VCaP (cell line): ENCODE data around the gene TXNDC11.
A peak's percentile ranks its signal among the peaks of the same experiment; 100 is the strongest.

ENCODE experiments used
- H3K27ac ChIP-seq: fragments of 450-650 bp; 2 replicates; pipeline ENCODE4 v1.5.1; 2017
- CTCF ChIP-seq: fragments of 450-650 bp; conservative IDR thresholded peaks from 2 replicates; pipeline ENCODE4 v1.5.1; 2017; ENCODE audit warnings: mild to moderate bottlenecking, moderate library complexity

The TXNDC11 gene

GRCh38 chr16:11655655-11656054 lies 87.0 kb downstream of the TXNDC11 start:
- TF ChIP-seq CTCF: no peak
- no peak overlapping the region for H3K27ac ChIP-seq

GRCh38 chr16:11651796-11652195 lies 90.9 kb downstream of the TXNDC11 start:
- no peak overlapping the region for H3K27ac ChIP-seq
- no peak for TF ChIP-seq CTCF

- H3K27ac ChIP-seq: no peak overlapping the region
- no peak for TF ChIP-seq CTCF
These were observed 91.7 kb downstream of the TXNDC11 start for GRCh38 chr16:11650641-11651591.

GRCh38 chr16:11649276-11649675 lies 93.4 kb downstream of the TXNDC11 start:
- TF ChIP-seq CTCF: no peak
- no peak overlapping the region for H3K27ac ChIP-seq

GRCh38 chr16:11642765-11643116 lies 99.9 kb downstream of the TXNDC11 start:
- H3K27ac ChIP-seq: no peak overlapping the region

GRCh38 chr16:11640987-11641817 lies 101.5 kb downstream of the TXNDC11 start:
- H3K27ac ChIP-seq: no peak overlapping the region
- TF ChIP-seq CTCF: peak; percentile 79

More at GRCh38 chr16:11642765-11643116, 99.9 kb downstream of the TXNDC11 start:
- TF ChIP-seq CTCF: no peak
